ENCODE data around the gene SLC27A1.

- no peak for TF ChIP-seq ZNF121 (tag by site-specific recombination; IDR thresholded peaks at IDR 0.05)
- TF ChIP-seq CTCF (tag by site-specific recombination; IDR thresholded peaks at IDR 0.05) = no peak
- TF ChIP-seq ZNF580 (tag by site-specific recombination; IDR thresholded peaks at IDR 0.05) = no peak
Measured at GRCh38 chr19:17423429-17424208, 46.7 kb upstream of the SLC27A1 start.
